Mesodermal cell (in vitro differentiated cells): Measurements from ENCODE around the gene SCN2B.

Experiments used
- H3K27ac ChIP-seq: 2 replicates; pipeline ENCODE4 v1.7.0; 2013; ENCODE audit warnings: mild to moderate bottlenecking, low read depth, low read length, moderate library complexity; ENCODE audit not compliant: severe bottlenecking
- H3K36me3 ChIP-seq: 2 replicates; pipeline ENCODE4 v1.7.1; 2013; ENCODE audit warnings: mild to moderate bottlenecking, low read length, moderate library complexity; ENCODE audit not compliant: control insufficient read depth, insufficient read depth
- H3K4me1 ChIP-seq: one replicate; pipeline ENCODE4 v1.7.1; 2013; ENCODE audit warnings: mild to moderate bottlenecking, low read length; ENCODE audit not compliant: insufficient read depth, control insufficient read depth, poor library complexity, severe bottlenecking
- H3K4me3 ChIP-seq: 2 replicates; pipeline ENCODE4 v1.7.0; 2013; ENCODE audit warnings: low read length, control low read depth, mild to moderate bottlenecking; ENCODE audit not compliant: insufficient read depth, poor library complexity, severe bottlenecking; ENCODE audit errors: extremely low read depth
- H3K9me3 ChIP-seq: 2 replicates; pipeline ENCODE4 v1.7.1; 2013; ENCODE audit warnings: mild to moderate bottlenecking, low read length, moderate library complexity; ENCODE audit not compliant: control insufficient read depth
- WGBS, 2 experiments: methylation state at CpG; one replicate each; pipeline ENCODE4 v1.1.5; 2013; ENCODE audit warnings: missing lambda C conversion rate in 2 of 2; ENCODE audit not compliant: insufficient coverage in 2 of 2; 5-methylcytosine and 5-hydroxymethylcytosine counted together

The SCN2B gene

DNA sequence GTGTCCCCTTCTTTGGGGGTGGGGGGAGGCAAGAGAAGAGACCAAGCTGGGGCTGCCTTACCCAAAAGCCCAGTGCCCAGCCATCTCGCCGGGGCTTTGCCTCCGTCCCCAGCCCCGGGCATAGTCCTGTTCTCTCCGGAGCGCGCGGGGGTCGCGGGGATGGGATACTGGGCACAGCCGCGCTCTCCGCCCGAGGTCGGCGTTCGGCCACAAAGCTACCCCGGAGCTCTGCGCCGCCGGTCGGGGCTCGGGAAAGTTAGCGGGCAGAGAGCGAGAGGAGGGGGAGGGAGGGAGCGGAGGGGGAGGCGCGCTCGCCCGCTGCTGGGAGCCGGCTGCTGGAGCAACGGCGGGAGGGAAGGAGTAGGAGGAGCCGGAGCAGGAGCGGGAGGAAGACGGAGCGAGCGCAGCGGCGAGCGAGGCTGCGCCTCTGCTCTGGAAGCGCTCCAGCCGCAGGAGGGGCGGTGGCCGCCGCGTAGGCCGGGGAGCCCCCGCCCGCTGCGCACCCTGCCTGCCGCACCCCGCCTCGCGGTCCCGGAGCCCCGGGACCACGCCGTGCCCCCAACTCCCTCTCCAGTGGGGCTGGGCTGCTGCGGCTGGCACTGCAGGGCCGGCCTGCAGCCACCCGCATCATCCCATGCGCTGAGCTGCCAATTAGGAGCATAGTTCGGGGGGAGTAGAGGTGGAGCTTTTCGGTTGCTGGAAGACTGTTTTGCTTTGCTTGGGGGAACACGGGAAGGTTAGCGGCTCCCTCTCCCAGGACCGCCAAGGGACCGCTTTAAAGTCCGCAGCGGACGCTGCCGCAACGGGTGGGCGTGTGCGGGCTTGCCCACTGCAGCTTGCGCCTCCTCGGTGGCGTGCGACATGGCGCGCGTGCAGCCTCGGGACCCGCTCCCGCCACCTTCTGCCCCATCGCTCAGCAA lies 23.6 kb downstream of the SCN2B start, which contains the start of gene SCN4B:
SCN4B (minus strand) TSS at position 272 of the 920 bp plus-strand sequence; CDS start at position 122, 150 bp downstream.
- peak within 1 kb of the TSS; percentile 53 for H3K4me3 ChIP-seq
- no peaks in the 10 kb centered on the region for H3K9me3 ChIP-seq
- no peaks in the 10 kb centered on the region for H3K36me3 ChIP-seq
- H3K27ac ChIP-seq: no peak within 1 kb of the TSS
- 0% methylated on average over 57 to 79 of the region's 88 CpGs for WGBS, 2 experiments
- H3K4me1 ChIP-seq: peaks cover 3% of the 10 kb centered on the region

DNA sequence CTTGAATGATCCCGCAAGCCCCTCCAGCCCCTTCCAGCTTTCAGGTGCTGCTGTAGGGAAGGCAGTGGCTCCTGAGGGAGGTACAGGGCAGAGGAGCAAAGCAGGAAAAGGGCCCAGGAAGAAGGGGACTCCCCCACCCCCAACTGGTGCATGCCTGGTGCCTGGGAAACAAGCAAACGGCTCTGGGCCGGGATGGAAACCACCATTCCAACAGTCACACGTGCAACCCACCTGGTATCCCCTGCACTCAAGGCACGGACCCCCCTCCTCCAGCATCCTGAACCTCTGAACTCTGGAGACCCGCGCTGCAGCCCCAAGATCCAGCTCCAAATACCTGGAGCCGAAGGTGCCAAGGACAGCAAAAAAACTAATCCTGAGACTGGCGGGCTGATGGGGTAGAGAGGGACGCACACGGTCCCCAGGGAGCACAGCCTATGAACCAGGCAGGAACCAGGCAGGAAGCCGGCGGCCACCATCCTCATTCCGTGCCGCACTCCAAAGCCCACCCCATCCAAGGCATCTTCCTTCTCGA lies 24.4 kb downstream of the SCN2B start:
- H3K4me3 ChIP-seq: peak overlapping the region; percentile 53
- peaks cover 3% of the 10 kb centered on the region for H3K4me1 ChIP-seq
- H3K27ac ChIP-seq: no peak overlapping the region
- no peaks in the 10 kb centered on the region for H3K36me3 ChIP-seq
- H3K9me3 ChIP-seq: no peaks in the 10 kb centered on the region
- WGBS, 2 experiments: 9 to 13% methylated on average over 11 of the region's 16 CpGs

DNA sequence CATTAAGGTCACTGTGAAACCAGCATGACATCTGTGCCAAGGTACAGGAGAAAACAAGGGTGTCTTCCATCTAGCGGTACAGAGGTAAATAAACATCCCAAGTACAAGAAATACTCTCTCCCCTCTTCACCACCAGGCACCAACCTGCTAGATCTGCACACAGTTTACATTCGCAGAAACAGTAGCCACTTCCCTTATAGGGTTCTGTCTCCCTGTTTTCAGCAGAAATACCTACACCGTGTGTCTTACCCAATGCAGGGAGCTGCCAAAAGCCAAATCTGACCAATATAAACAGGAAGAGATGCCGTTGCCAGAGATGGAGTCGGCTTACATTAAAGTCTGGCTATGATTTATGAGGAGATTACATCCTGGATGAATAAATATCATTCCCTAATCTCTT lies 25.0 kb downstream of the SCN2B start:
- no peaks in the 10 kb centered on the region for H3K4me1 ChIP-seq
- H3K36me3 ChIP-seq: no peaks in the 10 kb centered on the region
- H3K4me3 ChIP-seq: no peak overlapping the region
- no peaks in the 10 kb centered on the region for H3K9me3 ChIP-seq
- H3K27ac ChIP-seq: no peak overlapping the region
- 63 to 100% methylated on average over 1 to 3 of the region's 5 CpGs for WGBS, 2 experiments

DNA sequence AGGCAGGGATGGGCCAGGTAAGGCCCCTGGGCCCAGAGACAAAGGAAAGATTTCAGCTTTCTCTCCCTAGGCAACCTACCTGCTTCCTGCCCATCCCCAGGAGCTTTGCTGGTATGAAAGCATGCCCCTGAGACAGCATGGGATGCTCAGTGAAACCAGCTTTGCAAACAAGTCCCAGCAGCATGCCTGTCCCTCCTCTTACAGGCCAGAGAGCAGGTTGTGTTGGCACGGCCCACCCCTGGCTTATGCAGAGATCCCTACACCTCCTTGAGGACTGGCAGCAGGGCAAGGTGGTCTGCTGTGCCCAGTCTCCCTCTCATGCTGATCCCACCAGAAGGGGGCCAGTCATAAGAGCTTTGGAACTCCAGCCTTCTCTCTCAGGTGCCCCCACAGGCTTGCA lies 26.9 kb downstream of the SCN2B start:
- Histone ChIP-seq H3K36me3 (no peaks in the 10 kb centered on the region), H3K27ac (no peak overlapping the region), H3K9me3 (no peaks in the 10 kb centered on the region), H3K4me1 (no peaks in the 10 kb centered on the region), H3K4me3 (no peak overlapping the region)
- WGBS, 2 experiments: 75% methylated on average over 1 of the region's 1 CpG; no CpG with 5 or more reads in 1 of the 2 experiments

DNA sequence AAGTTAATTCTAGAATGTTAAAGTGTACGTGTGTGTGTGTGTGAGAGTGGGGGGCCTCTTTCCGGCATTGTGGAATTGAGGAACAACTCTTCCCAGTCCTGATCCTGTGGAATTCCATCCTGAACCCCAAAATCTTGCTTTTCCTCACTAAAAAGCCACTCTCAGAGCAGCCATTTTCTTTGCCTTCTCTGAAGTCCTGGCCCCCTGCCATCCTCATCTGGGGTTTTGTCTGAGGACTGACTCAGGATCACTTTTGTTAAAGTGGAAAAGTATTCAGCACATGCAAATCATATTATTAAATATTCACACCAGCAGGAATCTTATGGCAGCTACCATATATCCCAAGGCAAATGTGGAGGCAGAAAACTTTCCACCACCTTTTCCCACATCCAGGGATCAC lies 27.6 kb downstream of the SCN2B start:
- Histone ChIP-seq H3K4me1 (no peaks in the 10 kb centered on the region), H3K9me3 (no peaks in the 10 kb centered on the region), H3K36me3 (no peaks in the 10 kb centered on the region), H3K27ac (no peak overlapping the region), H3K4me3 (no peak overlapping the region)
- WGBS, 2 experiments: 100% methylated on average over 1 of the region's 2 CpGs; no CpG with 5 or more reads in 1 of the 2 experiments

DNA sequence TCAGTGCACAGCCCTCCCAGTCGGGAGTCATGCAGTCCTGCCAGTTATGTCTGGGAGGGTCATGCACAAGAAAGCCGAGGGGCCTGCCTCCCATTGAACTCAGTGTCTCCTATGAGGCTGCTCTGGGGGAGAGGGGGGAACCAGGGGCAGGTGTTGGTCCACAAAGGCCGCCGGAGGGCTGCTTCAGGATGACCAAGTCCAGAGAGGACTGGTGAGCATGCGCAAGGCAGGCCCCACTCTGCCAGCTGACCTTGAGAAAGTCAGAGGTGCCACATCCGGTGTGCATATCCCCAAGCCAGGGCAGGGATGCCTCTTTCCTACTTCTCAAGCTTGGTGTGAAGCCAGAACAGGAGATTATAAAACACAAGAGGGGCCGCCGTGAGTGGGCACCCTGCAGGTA lies 28.2 kb downstream of the SCN2B start:
- Histone ChIP-seq H3K27ac (no peak overlapping the region), H3K9me3 (no peaks in the 10 kb centered on the region), H3K4me1 (no peaks in the 10 kb centered on the region), H3K36me3 (no peaks in the 10 kb centered on the region), H3K4me3 (no peak overlapping the region)
- WGBS, 2 experiments: 78 to 94% methylated on average over 5 to 7 of the region's 8 CpGs

DNA sequence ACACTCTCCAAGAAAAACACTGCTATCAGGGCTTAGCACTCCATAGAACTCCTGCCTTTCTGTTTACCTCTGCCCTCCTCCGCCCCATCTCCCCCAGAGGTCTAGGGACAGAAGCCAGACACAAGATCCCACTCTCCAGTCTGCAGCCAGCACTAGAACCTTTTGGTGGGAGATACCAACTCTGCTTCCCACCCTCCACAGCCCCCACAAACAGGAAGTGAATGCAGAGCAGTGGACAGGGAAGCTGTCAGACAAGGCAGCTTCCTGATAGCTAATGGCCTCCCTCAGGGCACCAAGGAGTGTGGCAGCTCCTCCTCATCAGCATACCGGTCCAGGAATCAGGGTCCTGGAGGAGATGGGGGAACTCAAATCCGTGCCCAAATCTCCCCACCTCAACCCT lies 28.9 kb downstream of the SCN2B start:
- H3K9me3 ChIP-seq: no peaks in the 10 kb centered on the region
- no peaks in the 10 kb centered on the region for H3K4me1 ChIP-seq
- H3K4me3 ChIP-seq: no peak overlapping the region
- H3K36me3 ChIP-seq: no peaks in the 10 kb centered on the region
- 80% methylated on average over 1 of the region's 3 CpGs; no CpG with 5 or more reads in 1 of the 2 experiments for WGBS, 2 experiments
- H3K27ac ChIP-seq: no peak overlapping the region

DNA sequence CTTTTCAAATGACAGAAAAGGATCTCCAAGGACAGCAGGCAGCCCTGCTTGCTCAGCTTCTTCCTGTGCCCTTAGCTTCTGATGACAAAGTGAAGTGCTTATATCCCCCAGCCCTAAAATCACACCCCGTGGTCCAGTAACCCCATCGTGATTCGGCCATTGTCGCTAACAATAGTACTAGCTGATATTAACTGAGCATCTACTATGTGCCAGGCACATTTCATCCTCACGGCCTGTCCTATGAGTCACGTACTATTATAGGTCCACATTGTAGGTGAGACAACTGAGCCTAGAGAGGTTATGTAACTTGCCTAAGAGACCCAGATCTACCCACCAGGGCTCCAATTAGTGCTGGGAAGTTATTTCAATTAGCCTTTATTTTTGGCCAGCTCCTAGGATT lies 29.9 kb downstream of the SCN2B start:
- H3K36me3 ChIP-seq: no peaks in the 10 kb centered on the region
- no peak overlapping the region for H3K4me3 ChIP-seq
- WGBS, 2 experiments: 92 to 96% methylated on average over 4 of the region's 6 CpGs
- H3K4me1 ChIP-seq: no peaks in the 10 kb centered on the region
- no peak overlapping the region for H3K27ac ChIP-seq
- H3K9me3 ChIP-seq: no peaks in the 10 kb centered on the region

DNA sequence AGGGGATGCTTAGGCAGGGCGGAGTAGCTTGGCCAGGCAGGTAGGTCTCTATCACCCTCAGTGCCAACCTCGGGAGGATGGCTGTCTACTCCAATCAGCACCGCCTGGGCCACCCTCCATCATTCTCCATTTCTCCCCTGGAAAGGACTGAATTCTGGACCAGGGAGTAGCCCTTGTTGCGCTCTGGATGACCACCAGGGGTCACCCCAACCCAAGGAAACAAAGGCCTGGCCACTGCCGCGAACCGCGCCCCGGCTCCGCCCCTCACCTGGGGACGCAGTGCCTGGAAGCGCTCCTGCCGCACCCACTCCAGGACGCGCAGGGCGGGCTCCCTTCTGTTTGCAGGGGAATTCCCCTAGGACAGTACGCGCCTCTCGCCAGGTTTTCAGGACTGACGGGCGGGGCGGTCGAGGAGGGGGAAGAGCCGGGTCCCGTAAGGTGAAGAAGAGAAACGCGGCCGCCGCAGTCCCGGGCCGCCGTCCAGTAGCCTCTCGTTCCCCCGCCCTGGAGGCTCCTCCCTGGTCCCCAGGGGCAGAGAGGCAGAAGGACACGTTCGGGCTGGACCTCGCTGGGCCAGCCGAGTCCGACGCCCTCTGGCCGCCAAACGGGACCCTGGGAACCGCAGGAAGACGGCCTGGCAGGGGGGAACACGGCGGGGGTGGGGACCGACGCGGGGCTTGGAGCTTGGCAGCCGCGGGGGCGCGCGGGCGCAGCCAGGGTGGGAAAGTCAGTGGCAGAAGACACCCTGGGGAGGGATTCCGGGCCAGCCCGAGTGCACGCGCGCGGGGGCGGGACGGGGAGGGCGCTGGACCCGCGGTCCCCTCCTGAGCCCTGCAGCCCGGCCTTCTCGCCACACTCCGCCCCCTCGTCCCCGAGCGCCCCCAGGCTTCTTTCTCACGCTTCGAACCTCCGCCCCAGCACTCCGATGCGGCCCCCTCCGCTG lies 30.9 kb downstream of the SCN2B start:
- Histone ChIP-seq H3K9me3 (no peaks in the 10 kb centered on the region), H3K4me3 (peak overlapping the region; percentile 55), H3K36me3 (no peaks in the 10 kb centered on the region), H3K27ac (no peak overlapping the region), H3K4me1 (no peaks in the 10 kb centered on the region)
- WGBS, 2 experiments: 0% methylated on average over 24 to 67 of the region's 78 CpGs
